Measurements from ENCODE around the gene LIMK1. TPM values are rescaled to one million over a fixed set of nuclear protein-coding genes. Genes with fewer than 3 reads are reported as not detected.
"Not testable (repeated sequence)": the region's sequence is repeated elsewhere in the genome, so short reads cannot be mapped to it uniquely, and the experiment has no call there.

Gene LIMK1
- 15.9 TPM for polyA plus RNA-seq (2012; ENCODE audit: missing spikeins)

DNA sequence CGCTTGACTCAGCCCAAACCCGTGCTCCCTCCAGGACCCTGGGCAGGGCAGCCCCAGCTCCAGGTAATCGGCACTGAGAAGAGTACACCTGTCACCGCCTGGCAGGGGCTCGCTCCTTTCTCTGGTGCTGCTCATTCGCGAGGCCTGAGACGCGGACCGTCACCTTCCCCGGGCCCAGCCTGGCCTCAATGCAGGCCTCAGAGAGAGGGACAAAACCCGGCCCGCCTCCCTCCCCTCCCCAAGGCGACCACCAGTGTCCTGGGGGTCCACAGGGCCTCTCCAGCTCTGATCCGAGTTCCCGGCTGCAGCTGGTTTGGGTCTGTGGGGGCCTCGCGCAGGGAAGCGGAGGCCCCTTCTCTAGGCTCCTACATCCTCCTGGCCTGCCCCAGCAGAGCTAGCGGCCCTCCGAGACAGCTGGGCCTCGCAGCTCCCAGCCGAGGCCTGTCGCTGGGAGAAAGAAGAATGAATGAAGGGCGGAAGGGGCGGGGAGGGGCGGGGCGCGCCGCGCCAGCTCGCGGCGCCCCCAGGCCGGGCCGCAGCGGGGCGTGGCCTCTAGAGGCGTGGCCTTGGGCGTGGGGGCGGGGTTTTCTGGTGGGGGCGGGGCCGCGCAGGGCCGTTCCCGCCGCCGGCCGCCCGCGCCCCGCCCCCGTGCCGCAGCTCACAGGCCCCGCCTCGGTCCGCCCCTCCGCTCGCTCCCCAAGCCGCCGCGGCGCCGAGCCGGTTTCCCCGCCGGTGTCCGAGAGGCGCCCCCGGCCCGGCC is at the start of gene LIMK1:
Gene LIMK1 (plus strand): TSS at position 688 of the 760 bp plus-strand sequence. CDS start 187 bp downstream, outside the sequence.
- DNase-seq (ENCODE audit: insufficient read length) (peak; percentile 95), FAIRE-seq (peak; percentile 84)
- TF ChIP-seq POLR2A (IDR thresholded peaks at IDR 0.05; ENCODE audit: low read depth, low read length) (peak; percentile 44; the same call in 1 of the 2 replicates), POLR2AphosphoS5 (IDR thresholded peaks at IDR 0.05; ENCODE audit: low read depth, low read length) (no peak)

DNA sequence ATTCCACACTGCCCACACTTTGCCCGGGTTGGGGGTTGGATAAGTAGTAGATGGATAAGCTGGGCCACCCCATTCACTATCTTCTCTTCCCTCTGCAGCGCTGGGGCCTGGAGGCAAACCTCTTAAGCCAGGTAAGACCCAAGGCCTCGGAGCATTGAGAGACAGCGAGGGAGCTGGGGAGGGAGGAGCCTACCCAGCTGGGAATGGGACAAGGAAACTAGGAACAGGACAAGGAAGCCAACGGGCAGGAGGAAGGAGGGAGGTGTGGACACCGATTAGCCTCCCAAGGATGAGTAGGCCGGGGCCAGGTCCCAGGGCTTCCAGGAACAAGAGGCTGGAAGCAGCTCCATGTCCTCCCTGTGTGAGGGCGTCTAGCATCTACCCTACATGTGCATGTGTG is 46.0 kb upstream of the LIMK1 start:
- DNase-seq (ENCODE audit: insufficient read length) (no peak), FAIRE-seq (no peak)
- TF ChIP-seq TAF1 (IDR thresholded peaks at IDR 0.05; ENCODE audit: borderline replicate concordance, low read depth, low read length) (no peak), POLR2AphosphoS5 (IDR thresholded peaks at IDR 0.05; ENCODE audit: low read depth, low read length) (no peak), POLR2A (IDR thresholded peaks at IDR 0.05; ENCODE audit: low read depth, low read length) (no peak)

DNA sequence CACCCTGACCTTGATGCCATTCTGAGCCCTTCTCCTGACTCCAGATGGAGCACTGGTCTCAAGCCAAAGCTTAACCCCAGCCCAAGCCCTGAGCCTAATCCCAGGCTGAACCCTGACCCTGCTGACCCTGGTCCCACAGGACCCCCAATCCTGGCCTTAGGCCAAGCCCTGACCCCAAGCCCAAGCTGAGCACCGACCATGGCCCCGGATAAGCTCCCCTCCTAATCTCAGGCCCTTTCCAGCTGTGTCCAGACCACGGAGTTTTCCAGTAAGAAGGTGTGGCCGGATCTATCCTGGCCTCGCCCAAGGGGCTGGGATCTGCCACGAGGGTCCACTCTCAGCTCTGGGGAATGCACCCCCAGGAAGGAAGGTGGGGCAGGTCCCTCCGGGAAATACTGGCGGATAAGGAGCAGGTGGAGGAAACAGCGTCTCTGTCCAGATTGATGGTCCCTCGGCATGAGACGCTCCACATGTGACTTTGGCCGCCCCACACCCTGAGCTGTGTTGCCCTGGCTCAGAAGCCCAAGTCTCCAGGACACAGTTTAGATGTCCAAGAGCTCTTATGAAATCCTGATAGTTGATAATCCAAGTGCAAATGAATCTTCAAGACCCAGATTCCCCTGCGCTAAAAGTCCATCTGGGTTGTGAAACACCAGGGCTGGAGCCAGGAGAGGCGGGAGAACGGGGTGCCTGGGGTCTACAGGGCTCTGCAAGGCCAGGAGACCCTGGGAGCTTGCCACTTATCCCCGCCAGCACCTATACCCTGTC is 45.2 kb upstream of the LIMK1 start:
- DNase-seq (ENCODE audit: insufficient read length) (no peak), FAIRE-seq (no peak)
- TF ChIP-seq POLR2A (IDR thresholded peaks at IDR 0.05; ENCODE audit: low read depth, low read length): no peak
- TF ChIP-seq POLR2AphosphoS5 (IDR thresholded peaks at IDR 0.05; ENCODE audit: low read depth, low read length): no peak
- TF ChIP-seq TAF1 (IDR thresholded peaks at IDR 0.05; ENCODE audit: borderline replicate concordance, low read depth, low read length): no peak

DNA sequence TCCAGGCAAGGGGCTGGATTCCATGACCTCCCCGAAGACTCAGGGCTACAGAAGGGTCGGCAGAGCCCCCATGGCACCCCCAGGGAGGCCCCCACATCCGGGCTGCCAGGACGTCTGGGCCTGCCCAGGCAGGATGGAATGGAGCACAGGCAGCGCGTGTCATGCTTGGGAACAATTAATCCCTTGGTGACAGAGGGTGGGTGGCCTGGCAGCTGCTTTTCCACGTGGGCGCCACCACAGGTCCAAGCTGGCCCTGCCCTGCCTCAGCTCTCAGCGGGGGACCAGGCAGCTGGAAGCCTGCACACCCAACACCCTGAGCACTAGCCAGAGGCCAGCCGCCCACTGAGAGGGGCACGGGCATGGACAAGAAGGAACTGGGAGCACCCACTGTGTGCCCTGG is 44.3 kb upstream of the LIMK1 start:
- TF ChIP-seq POLR2AphosphoS5 (IDR thresholded peaks at IDR 0.05; ENCODE audit: low read depth, low read length) (no peak), POLR2A (IDR thresholded peaks at IDR 0.05; ENCODE audit: low read depth, low read length) (no peak), TAF1 (IDR thresholded peaks at IDR 0.05; ENCODE audit: borderline replicate concordance, low read depth, low read length) (no peak)
- DNase-seq (ENCODE audit: insufficient read length) (no peak), FAIRE-seq (no peak)

DNA sequence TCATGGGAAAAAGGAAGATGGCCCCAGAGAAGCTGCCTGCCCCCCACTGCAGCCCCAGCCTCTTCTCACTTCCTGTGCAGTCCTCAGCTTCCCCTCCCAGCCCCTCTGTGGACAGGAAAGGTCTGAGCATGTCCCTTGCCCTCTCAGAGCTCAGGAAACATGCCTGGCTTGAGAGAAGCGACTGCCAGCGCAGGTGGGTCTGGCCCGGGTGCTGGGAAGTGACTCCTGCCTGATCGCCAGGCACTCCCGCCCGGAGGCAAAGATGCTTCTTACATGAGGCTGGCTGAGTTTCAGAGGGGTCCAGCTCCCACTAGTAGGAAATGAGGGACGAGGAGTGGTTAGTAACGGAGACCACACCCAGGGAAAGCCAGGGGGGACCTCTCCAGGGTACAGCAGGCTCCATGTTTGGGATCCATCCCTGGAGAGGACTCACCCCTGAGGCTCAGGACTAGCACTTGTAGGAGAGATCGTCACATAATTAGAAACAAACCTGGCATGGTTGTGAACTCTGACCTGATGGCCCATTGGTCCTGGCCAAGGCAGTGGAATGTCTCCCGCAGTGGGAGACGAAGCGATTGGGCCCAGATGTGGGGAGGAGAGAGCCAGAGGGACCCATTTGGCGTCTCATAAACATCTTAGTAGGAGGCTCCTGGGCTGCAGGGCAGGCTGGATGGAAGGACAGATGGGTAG is 43.4 kb upstream of the LIMK1 start:
- TF ChIP-seq TAF1 (IDR thresholded peaks at IDR 0.05; ENCODE audit: borderline replicate concordance, low read depth, low read length) (no peak), POLR2A (IDR thresholded peaks at IDR 0.05; ENCODE audit: low read depth, low read length) (no peak), POLR2AphosphoS5 (IDR thresholded peaks at IDR 0.05; ENCODE audit: low read depth, low read length) (no peak)
- DNase-seq (ENCODE audit: insufficient read length) (no peak), FAIRE-seq (no peak)

DNA sequence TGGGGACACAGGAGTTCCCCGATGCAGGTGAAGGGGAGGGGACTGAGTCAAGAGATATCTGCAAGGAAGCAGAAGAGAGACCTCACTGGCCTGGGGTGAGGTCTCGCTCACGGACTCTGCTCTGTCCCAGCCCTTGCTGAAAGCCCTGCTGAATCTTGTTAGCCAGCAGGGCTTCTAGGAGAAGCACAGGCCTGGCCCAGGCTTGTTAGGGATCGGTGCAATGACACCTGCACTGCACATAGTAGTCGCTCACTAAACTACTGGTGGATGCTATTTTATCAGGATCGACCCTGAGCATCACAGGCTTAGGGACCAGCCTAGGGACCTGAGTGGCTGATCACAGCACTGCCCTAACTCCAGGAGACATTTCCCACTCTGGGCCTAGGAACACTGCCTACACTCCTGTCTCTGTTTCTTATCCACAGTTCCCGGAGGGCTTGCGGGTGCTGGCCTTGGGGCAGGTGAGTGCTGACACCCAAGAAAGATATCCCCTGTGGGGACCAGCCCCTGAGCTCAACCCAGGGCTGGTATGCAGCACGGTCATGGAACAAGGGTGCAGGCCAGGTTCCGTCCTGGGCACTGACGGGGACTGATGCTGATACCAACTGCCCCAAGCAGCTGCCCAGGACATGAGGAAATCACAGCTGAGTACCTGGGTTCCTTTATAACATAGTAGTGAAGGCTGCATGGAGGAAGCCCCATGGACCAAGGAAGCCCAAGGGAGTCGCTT is 42.6 kb upstream of the LIMK1 start:
- no peak for TF ChIP-seq POLR2A (IDR thresholded peaks at IDR 0.05; ENCODE audit: low read depth, low read length)
- TF ChIP-seq POLR2AphosphoS5 (IDR thresholded peaks at IDR 0.05; ENCODE audit: low read depth, low read length): no peak
- no peak for TF ChIP-seq TAF1 (IDR thresholded peaks at IDR 0.05; ENCODE audit: borderline replicate concordance, low read depth, low read length)
- FAIRE-seq: no peak
- no peak for DNase-seq (ENCODE audit: insufficient read length)

DNA sequence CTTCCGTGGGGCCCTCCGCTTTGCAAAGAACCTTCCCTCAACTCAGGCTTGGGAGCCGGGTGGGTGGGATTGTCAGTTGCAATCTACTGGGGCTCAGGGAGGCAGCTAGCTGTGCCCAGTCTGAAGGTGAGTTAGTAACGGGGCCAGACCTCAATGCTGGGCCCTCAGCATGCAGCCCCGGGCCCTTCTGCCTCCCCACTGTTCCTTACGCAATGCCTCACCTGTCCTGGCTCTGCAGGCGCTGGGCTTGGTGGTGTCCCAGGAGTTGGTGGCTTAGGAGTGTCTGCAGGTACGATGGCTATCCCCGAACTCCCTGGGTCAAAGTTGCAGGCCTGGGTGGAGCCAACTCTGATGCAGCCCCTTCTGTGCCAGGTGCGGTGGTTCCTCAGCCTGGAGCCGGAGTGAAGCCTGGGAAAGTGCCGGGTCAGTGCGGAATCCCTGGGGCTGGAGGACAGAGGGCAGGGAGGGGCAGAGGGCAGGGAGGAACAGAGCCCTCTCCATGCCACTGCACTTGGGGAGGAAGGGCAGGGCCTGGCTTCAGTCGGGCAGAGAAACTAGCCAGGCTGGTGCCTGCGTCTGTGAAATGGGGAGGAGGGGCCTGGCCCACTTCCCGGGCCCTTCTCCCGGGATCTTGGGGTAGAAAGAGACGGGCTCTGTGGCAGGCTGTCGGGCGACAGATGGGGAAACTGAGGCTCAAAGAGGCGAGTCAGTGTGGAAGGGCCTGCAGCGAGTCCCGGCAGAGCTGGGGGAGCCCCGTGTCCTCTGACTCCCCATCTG is 40.7 kb upstream of the LIMK1 start:
- DNase-seq (ENCODE audit: insufficient read length): no peak
- FAIRE-seq: no peak
- TF ChIP-seq TAF1 (IDR thresholded peaks at IDR 0.05; ENCODE audit: borderline replicate concordance, low read depth, low read length): no peak
- no peak for TF ChIP-seq POLR2A (IDR thresholded peaks at IDR 0.05; ENCODE audit: low read depth, low read length)
- no peak for TF ChIP-seq POLR2AphosphoS5 (IDR thresholded peaks at IDR 0.05; ENCODE audit: low read depth, low read length)

DNA sequence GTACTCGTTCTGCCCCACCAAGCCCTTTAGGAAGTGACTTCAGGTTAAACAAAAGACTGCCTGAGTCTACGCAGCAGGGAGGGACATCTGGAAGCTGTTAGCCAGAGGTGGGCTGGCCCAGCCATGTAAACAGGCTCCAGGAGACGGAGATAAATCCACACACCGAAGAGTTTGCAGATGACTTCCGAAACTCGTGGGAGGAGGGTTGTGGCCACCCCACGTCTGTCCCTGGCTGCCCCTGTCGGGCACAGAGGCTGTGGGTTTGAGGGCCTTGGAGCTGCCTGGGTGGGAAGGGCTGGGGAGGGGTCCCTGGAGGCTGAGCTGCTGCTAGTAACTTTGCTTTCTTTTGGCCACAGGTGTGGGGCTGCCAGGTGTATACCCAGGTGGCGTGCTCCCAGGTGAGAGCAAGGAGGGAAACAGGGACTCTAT is 40.1 kb upstream of the LIMK1 start:
- no peak for FAIRE-seq
- TF ChIP-seq POLR2A (IDR thresholded peaks at IDR 0.05; ENCODE audit: low read depth, low read length): no peak
- no peak for TF ChIP-seq TAF1 (IDR thresholded peaks at IDR 0.05; ENCODE audit: borderline replicate concordance, low read depth, low read length)
- TF ChIP-seq POLR2AphosphoS5 (IDR thresholded peaks at IDR 0.05; ENCODE audit: low read depth, low read length): no peak

DNA sequence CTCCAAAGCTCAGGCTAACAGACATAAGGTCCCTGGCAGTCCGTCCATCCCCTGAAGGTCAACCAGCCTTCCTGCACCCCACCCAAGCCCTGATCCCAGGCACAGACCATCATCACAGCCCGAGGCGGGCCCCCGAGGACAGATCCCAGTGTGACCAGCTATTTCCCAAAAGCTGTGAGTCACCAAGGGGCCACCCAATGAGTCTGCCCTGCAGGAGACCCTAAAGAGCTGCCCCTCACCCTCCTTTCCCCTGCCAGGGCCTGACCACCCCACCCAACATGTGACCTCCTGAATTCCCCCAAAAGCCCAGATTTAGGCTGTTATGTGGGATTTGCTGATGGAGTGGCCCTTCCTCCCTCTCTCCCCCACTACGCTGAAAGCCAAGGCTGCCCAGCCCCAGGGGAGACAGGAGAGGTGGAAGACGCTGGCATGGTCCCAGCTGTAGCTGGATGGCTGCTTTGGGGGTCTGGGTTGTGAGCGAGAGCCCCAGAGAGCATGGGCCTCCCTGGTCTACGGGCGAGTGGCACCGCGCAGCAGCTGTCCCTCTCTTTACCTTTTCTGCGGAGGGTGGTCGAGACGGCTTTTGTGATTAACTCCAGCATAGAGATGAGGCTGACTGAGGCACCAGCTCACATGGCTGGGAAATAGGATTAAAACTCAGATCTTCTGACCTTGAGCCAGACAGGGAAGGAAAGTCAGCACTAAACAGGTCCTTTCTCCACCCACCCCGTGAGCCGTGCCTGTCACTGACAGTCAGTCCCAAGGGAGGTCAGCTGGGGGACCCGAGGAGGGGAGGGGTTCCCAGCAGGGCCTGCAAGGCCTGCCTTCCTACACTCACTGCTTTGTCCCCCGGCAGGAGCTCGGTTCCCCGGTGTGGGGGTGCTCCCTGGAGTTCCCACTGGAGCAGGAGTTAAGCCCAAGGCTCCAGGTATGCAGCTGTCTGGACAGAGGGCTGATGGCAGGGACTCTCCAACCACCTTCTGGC is 38.9 kb upstream of the LIMK1 start:
- FAIRE-seq (no peak), DNase-seq (ENCODE audit: insufficient read length) (no peak)
- TF ChIP-seq POLR2A (IDR thresholded peaks at IDR 0.05; ENCODE audit: low read depth, low read length) (no peak), POLR2AphosphoS5 (IDR thresholded peaks at IDR 0.05; ENCODE audit: low read depth, low read length) (no peak), TAF1 (IDR thresholded peaks at IDR 0.05; ENCODE audit: borderline replicate concordance, low read depth, low read length) (no peak)

More for the DNA sequence above, 40.1 kb upstream of the LIMK1 start:
- DNase-seq (ENCODE audit: insufficient read length): no peak

DNA sequence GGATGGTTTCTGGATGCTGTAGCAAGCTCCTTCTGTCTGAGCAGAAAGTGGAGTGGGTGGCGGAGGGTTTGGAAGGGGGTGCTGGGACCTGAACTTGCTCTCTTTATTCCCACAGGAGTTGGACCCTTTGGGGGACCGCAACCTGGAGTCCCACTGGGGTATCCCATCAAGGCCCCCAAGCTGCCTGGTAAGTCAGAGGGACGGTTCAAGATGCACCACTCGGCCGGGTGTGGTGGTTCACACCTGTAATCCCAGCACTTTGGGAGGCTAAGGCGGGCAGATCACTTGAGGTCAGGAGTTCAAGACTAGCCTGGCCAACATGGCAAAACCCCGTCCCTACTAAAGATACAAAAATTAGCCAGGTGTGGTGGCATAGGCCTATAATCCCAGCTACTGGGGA is 37.0 kb upstream of the LIMK1 start:
- not testable (repeated sequence) for DNase-seq (ENCODE audit: insufficient read length); FAIRE-seq
